Gastroesophageal sphincter (tissue), 3 donors: ENCODE measurements around the gene GALNT2.

Experiments
- CTCF ChIP-seq, 4 experiments: fragments of 200-600 bp in 2 of 4; fragments of 450-650 bp in 2 of 4; sonication (generic) in 1 of 4; IDR thresholded peaks; one replicate each; pipeline ENCODE4 v1.5.1; 2017 to 2019; ENCODE audit warnings: antibody characterized with exemption in 4 of 4, mild to moderate bottlenecking in 2 of 4, moderate library complexity in 2 of 4
- POLR2A ChIP-seq, 2 donors: fragments of 450-650 bp; IDR thresholded peaks; one replicate each; pipeline ENCODE4 v1.6.1; 2017; ENCODE audit warnings: antibody characterized with exemption in 2 of 2, mild to moderate bottlenecking in 2 of 2, moderate library complexity in 1 of 2

GRCh38 chr1:230141797-230142607 is 75.0 kb downstream of the GALNT2 start:
- TF ChIP-seq CTCF (IDR thresholded peaks at IDR 0.05) (no peak), POLR2A (IDR thresholded peaks at IDR 0.05) (no peak)
